Measurements from ENCODE around the gene PDLIM1. TPM values are rescaled to one million over a fixed set of nuclear protein-coding genes. Genes with fewer than 3 reads are reported as not detected.
A peak's percentile ranks its signal among the peaks of the same experiment; 100 is the strongest.

The PDLIM1 gene
- total and polyA plus RNA-seq, 2 of the 13 experiments (the other 11 are each of a cell fraction or from before 2014, with no cell fraction given) = 119 to 123 TPM

- TF ChIP-seq NR0B2 (CRISPR knock-in tag; IDR thresholded peaks at IDR 0.05) (no peak), RBFOX2 (IDR thresholded peaks at IDR 0.05; ENCODE audit: low read depth, low read length) (peak; percentile 94), ARNTL (CRISPR knock-in tag; IDR thresholded peaks at IDR 0.05) (no peak), NFYC (CRISPR knock-in tag; IDR thresholded peaks at IDR 0.05) (no peak), HNF4A (CRISPR knock-in tag; IDR thresholded peaks at IDR 0.05) (no peak), MEF2D (CRISPR knock-in tag; IDR thresholded peaks at IDR 0.05) (no peak), KLF11 (CRISPR knock-in tag; IDR thresholded peaks at IDR 0.05) (no peak), ZNF577 (CRISPR knock-in tag; IDR thresholded peaks at IDR 0.05; ENCODE audit: borderline replicate concordance, low read depth) (no peak), IRX3 (CRISPR knock-in tag; IDR thresholded peaks at IDR 0.05; ENCODE audit: borderline replicate concordance, low read depth) (no peak), BRCA1 (CRISPR knock-in tag; IDR thresholded peaks at IDR 0.05) (0 out of 2 replicates have a peak, but pooled peaks have one; percentile 38), RERE (CRISPR knock-in tag; IDR thresholded peaks at IDR 0.05; ENCODE audit: low read depth) (0 out of 2 replicates have a peak, but pooled peaks have one; percentile 11), PRDM15 (CRISPR knock-in tag; IDR thresholded peaks at IDR 0.05) (no peak), KLF6 (CRISPR knock-in tag; IDR thresholded peaks at IDR 0.05) (peak; percentile 83; the same call in 1 of the 2 replicates), ZNF768 (CRISPR knock-in tag; IDR thresholded peaks at IDR 0.05) (peak; percentile 80), FOXJ3 (CRISPR knock-in tag; IDR thresholded peaks at IDR 0.05; ENCODE audit: borderline replicate concordance) (no peak), THAP8 (CRISPR knock-in tag; IDR thresholded peaks at IDR 0.05; ENCODE audit: borderline replicate concordance) (peak; percentile 27; the same call in 1 of the 2 replicates), FOXO4 (CRISPR knock-in tag; conservative IDR thresholded peaks at IDR 0.05) (no peak)
Measured at GRCh38 chr10:95290461-95291364, at the start of gene PDLIM1 (continued).
